Measurements from ENCODE around the gene FOXC2.
"Not testable (repeated sequence)": the region's sequence is repeated elsewhere in the genome, so short reads cannot be mapped to it uniquely, and the experiment has no call there.

FOXC2 gene

GRCh38 chr16:86573646-86574508, 7.2 kb downstream of the FOXC2 start:
- DNase-seq (ENCODE audit: low read depth): no peak

- no peak for DNase-seq (ENCODE audit: low read depth)
Observed at GRCh38 chr16:86574646-86575045, 8.0 kb downstream of the FOXC2 start.

- DNase-seq (ENCODE audit: low read depth): no peak
Observed at GRCh38 chr16:86575095-86575685, 8.6 kb downstream of the FOXC2 start.

DNA sequence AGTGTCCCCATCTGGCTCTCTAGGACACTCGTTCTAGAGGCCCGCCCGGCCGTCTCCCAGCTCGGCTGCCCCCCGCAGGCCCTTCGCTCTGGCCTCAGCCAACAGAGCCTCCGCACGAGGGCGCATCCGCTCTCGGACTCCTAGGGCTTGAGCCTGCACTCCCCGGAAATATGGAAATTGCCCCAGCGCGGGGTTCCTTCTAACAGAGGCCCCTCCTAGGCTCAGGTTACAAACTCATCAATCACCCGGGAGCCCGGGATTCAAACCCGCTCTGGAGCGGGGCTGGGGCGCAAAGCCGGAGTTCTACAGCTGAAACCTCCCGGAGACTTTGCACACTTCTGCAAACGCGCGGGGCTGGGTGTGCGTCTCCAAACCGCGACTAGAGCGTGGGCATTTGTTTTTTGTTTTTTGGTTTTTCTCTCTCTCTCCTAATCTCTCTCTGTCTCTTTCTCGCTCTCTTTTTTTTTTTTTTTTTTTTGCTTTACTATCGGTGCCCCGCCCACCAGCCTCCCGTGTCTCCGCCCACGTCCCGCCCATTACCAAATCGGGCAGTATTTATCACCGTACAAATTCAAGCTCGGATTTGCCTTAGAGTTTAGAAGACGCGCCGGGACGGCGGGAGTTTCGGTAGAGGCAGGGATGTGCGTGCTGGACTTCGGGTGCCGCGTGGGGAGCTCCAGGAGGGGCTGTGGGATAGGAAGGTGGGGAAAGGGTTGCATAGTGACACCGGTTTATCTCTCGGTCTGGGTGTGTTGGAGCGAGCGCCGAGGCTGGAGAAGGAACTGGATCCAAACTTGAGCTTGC, 9.3 kb downstream of the FOXC2 start:
- DNase-seq (ENCODE audit: low read depth): peak; percentile 93

DNA sequence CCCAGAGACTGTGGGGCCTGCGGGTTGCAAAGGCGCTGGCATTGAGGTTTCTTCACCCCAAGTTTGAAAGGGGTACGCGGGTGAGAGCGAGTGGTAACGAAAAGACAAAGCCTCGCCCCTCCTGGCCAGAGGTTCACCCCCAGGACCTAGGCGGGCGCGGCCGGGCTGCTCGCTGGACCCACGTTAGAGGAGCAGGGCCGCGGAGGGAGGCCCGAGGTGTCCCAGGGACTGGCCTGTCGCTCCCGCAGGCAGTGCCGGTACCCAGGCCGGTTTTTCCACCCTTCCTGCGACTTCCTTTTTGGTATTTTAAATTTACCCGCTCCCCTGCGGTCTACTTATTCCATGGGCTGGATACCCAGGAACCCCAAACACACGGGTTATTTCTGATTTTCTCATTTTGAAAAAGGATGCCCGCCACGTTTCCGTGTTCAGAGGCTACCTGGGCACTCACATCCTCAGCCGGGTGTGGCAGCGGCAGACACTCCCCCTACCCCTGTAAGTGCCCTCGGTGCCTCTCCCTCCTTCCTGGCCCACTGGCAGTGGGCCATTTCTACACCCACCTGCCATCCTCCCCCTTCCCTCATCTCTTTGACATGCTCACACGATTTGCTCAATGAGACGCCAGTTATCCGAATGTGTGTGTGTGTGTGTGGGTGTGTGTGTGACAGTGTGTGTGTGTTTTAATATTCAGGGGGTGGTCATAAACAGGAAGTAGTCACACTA, 10.1 kb downstream of the FOXC2 start:
- no peak for DNase-seq (ENCODE audit: low read depth)

DNA sequence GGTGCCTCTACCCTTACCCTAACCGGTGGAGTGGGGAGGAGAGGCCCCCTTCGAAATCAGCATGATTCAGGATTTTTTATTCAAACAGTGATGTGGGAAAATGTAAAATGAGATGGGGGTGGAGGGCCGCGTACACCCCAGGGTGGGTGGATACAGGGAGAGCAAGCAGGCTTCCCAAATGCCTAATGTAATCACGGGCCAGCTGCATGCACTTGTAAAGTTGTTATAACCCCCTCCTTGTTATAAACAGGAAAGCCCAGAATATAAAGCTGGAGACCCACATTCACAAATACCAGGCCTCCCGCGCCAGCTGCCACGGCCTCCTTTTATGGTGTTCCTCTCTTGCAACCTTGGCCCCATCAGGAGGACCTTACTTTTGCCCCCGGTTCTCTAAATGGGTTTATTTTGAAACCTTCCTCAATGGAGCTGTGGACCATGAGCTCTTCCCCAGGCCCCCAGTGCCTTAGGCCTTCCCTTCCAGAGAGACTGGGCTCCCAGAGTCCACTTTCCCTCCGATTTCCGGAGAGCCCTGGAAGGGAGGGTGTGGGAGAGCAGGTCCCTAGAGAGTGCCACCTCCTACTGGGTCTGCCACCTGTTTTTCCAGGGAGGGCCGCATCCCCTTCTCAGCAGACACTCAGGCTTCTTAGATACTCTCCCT, 10.8 kb downstream of the FOXC2 start:
- DNase-seq (ENCODE audit: low read depth): no peak

DNA sequence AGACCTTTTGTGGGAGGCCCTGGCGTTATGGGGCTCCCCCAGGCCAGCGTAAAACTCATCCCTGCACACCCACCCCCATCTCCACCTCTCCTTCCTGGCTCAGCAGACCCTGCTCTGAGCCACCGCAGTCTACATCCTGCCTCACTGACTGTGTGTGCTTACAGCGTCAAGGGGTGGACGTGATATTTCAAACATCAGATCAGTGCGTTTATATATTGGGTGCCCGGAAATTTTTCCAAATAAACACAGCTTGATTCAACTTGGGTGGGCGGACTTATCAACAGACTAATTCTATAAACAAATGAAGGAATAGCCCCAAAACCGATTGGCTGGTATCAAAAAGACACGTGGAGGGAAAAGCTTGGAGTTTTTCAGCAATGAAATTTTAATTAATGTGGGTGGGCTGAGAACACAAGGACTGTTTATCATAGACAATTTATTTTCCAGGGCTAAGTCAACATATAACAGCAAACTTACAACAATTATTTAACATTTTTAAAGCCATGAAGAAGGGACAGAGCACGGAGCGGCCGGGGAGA, 11.5 kb downstream of the FOXC2 start, which contains the start of gene FOXL1:
Gene FOXL1, plus strand, starts transcription at position 489 of the 539 bp plus-strand sequence. CDS start 175 bp downstream, outside the sequence.
- DNase-seq (ENCODE audit: low read depth): peak; percentile 56

DNA sequence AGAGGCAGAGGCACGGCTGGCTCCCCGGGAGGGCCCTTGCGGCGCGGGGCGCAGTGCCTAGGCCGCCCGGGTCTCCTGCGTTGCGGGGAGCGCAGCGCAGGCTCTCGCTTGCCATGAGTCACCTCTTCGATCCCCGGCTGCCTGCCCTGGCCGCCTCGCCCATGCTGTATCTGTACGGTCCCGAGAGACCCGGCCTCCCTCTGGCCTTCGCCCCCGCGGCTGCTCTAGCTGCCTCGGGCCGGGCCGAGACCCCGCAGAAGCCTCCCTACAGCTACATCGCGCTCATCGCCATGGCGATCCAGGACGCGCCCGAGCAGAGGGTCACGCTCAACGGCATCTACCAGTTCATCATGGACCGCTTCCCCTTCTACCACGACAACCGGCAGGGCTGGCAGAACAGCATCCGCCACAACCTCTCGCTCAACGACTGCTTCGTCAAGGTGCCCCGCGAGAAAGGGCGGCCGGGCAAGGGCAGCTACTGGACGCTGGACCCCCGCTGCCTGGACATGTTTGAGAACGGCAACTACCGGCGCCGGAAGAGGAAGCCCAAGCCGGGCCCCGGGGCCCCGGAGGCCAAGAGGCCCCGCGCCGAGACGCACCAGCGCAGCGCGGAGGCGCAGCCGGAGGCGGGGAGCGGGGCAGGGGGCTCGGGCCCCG, 12.1 kb downstream of the FOXC2 start:
- no peak for DNase-seq (ENCODE audit: low read depth)

DNA sequence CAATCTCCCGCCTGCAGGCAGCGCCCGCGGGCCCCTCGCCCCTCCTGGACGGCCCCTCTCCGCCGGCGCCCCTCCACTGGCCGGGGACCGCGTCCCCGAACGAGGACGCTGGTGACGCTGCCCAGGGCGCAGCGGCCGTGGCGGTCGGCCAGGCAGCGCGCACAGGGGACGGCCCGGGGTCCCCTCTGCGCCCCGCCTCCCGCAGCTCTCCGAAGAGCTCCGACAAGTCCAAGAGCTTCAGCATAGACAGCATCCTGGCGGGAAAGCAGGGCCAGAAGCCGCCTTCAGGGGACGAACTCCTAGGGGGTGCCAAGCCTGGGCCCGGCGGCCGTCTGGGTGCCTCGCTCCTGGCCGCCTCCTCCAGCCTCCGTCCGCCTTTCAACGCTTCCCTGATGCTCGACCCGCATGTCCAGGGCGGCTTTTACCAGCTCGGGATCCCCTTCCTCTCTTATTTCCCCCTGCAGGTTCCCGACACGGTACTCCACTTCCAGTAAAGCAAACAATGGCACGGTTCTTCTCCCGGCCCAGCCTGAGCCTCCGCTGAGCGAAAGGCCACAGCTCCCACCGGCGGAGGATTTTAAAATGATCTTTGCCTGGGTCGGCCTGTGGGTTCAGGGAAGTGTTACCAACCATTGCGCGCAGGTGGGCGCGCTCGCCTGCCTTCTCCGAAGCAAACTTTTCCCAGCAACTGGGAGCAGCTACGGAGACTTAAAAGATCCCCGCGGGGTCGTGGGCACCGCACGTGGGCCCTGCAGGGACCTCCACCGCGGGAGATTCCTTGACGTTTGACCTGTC, 12.8 kb downstream of the FOXC2 start:
- DNase-seq (ENCODE audit: low read depth): no peak

DNA sequence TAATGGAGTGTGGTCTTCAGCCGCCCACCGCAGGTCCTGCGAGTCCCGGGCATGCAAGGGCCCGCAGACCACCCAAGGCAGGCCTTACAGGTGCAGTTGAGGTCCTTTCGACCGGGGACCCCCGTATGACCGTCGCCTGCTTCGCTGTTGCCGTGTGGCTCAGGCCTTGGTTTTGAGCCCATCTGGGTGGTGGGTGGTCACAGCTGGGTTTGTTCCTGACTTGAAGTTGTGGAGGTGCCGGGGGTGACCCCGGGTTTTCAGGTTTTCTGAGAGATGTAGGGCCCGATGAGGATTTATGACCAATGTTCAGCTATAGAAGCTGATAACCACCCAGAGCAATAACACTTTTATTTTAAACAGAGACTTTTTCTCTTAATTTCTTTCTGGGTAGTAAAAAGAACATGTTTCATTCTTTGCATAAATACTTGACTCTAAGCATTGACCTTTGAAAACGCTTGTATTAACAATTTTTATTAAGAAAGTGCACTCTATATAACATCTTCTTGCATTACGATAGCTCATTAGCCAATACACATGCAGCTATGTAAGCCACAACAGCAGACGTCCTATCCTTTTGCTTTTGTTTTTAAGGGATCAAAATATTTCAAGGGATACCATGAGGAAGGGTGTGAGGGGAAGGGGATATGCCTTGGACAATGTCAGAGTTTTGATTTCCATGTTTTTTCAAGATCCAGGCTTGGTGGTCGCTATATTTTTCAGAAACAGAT, 13.6 kb downstream of the FOXC2 start:
- DNase-seq (ENCODE audit: low read depth): no peak

DNA sequence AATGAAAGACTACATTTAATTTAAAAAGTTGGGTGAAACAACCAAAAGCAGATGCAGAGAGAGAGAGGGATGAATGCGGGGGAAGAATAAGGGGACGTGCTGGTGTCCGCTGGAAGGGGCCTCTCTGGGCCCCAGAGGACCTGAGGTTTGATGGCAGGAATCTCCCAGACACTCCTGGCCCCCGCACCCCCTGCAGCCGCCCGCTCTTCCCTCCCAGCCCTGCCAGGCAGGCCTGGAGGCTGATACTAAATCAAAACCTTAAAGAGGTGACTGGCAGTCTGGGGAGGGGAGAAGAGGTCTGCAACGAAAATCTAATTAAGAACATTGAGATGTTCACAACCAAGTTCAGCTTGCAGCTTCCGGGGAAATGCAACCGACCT, 14.2 kb downstream of the FOXC2 start:
- no peak for DNase-seq (ENCODE audit: low read depth)

GRCh38 chr16:86581458-86581857, 14.8 kb downstream of the FOXC2 start:
- DNase-seq (ENCODE audit: low read depth): no peak

DNA sequence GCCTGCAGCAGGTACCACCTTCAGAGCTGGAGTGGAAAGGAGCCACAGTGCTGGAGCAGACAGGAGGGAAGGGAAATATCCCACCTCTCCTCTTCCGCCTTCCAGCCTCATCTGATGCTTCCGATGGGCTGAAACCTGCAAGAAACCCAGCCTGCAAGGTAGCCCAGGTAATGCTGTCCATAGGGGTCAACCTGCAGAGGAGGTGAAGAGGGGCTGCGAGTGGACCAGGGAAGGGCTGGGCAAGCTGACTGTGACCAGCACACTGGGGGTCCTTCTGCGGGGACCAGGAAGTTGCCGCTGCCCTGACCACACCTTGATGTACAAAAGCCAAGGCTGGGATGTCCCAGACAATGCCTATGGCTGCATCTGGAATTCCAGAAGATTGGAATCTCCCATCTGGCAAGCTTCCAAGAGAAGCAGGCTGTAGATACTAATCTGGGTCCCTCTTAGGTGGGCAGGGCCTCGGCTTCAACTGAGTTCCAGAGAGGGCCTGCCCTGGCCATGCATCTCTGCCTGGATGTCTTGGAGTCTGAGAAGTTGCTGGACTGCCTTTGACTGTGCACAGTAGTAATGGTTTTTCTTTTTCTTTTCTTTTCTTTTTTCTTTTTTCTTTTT, 17.5 kb downstream of the FOXC2 start:
- DNase-seq (ENCODE audit: low read depth): no peak

- peak; percentile 59 for DNase-seq (ENCODE audit: low read depth)
Observed at GRCh38 chr16:86584726-86585721, 18.4 kb downstream of the FOXC2 start.

- peak; percentile 89 for DNase-seq (ENCODE audit: low read depth)
Observed at GRCh38 chr16:86585821-86586611, 19.4 kb downstream of the FOXC2 start.

- DNase-seq (ENCODE audit: low read depth): no peak
Observed at GRCh38 chr16:86587487-86587886, 20.9 kb downstream of the FOXC2 start.

DNA sequence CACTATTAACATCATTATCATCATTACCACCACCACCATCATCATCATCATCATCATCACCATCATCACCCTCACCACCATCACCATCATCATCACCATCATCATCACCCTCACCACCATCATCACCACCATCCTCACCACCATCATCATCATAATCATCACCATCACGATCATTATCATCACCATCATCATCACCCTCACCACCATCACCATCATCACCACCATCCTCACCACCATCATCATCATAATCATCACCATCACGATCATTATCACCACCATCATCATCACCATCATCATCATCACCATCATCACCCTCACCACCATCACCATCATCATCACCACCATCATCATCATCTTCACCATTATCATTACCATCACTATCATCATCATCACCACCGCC, 21.3 kb downstream of the FOXC2 start:
- not testable (repeated sequence) for DNase-seq (ENCODE audit: low read depth)
